Astrocyte of the spinal cord (primary cell): Measurements from ENCODE around the gene ZC3H18.

Experiments
- DNase-seq: peaks from one replicate; pipeline ENCODE4 v3.0.0; 2011; ENCODE audit warnings: low read depth, low spot score
- H3K4me3 ChIP-seq: 2 replicates; pipeline ENCODE4 v1.5.1; 2011; ENCODE audit warnings: low read depth, mild to moderate bottlenecking, low read length, moderate library complexity
- in situ Hi-C: cut with HindIII; loops from 2 replicates; pipeline ENCODE4 v1.10.0; 2017; ENCODE audit warnings: low sequenced_read_pairs
- TF ChIP-seq, protein P1 (sequence below): IDR thresholded peaks from 2 replicates; pipeline ENCODE4 v1.5.1; 2012; ENCODE audit warnings: low read depth, mild to moderate bottlenecking, low read length, inconsistent platforms

Gene ZC3H18

DNA sequence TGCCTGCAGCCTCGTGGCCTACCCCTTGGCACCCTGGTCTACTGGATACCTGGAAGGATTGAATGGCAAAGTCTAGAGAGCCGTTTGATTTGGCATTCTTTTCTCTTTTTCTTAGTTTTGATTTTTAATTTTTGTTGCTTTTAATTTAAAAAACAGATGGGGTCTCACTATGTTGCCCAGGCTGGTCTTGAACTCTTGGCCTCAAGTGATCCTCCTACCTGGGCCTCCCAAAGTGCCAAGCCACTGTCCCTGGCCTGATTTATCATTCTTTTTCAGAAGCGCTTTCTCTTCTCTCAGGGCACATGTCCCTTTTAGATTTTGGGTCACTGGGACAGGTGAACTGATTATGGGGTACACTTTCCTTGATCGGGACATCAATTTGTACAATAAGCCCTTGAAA, 10.8 kb downstream of the ZC3H18 start:
- H3K4me3 ChIP-seq, result no peak overlapping the region
- DNase-seq, result no peak
- TF ChIP-seq, protein P1, sequence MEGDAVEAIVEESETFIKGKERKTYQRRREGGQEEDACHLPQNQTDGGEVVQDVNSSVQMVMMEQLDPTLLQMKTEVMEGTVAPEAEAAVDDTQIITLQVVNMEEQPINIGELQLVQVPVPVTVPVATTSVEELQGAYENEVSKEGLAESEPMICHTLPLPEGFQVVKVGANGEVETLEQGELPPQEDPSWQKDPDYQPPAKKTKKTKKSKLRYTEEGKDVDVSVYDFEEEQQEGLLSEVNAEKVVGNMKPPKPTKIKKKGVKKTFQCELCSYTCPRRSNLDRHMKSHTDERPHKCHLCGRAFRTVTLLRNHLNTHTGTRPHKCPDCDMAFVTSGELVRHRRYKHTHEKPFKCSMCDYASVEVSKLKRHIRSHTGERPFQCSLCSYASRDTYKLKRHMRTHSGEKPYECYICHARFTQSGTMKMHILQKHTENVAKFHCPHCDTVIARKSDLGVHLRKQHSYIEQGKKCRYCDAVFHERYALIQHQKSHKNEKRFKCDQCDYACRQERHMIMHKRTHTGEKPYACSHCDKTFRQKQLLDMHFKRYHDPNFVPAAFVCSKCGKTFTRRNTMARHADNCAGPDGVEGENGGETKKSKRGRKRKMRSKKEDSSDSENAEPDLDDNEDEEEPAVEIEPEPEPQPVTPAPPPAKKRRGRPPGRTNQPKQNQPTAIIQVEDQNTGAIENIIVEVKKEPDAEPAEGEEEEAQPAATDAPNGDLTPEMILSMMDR, result no peak
- in situ Hi-C loops, result no loop called here

DNA sequence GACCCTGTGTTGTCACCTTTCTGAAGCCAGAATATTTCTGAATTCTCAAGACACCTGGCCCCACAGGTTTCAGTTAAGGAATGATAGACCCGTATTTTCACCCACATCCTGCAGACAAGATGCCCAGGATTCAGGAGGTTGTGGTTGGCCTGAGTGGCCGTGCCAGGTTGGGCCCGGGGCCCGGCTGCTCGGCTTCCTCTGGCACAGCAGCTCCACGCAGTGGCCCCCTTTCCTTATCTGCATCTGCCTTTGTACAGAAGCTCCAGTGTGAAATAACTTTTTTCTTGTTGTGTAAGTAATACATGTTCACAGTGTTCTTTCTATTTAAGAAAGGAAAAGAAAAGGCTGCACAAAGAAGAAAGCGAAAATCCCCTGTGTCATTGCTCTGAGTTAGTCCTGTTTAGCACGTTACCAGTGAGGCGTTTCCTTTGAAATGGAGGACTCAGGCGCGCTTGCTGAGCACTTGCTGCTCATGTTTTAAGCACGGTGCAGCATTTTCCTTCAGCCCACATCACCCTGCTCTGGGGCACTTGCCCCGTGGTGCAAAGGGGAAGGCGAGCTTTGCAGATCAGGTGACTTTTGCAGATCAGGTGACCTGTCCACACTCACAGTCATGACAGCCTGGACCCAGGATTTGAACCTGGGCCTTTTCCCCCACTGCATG, 12.8 kb downstream of the ZC3H18 start:
- DNase-seq, result no peak
- no peak overlapping the region for H3K4me3 ChIP-seq
- in situ Hi-C loops, result no loop called here
- TF ChIP-seq, protein P1, result no peak

DNA sequence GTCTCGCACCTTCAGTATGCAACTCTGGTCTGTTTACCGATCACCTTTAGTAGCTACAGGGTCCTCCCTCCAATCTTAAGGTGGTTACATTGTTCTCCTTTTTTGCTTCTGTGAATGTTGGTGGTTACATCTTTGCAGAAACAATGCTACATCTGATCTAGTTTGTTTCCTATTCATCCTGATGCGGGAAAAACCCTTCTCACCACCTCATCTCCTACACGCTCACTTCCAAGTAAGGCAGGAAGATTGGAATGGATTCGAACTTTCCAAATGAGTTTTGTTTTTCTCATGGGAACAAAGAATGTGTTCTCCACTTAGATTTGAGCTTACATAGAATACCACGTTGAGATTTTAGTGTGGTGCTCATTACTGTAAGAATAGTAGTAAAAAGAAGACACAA, 14.5 kb downstream of the ZC3H18 start:
- DNase-seq, result no peak
- H3K4me3 ChIP-seq, result no peak overlapping the region
- in situ Hi-C loops, result no loop called here
- TF ChIP-seq, protein P1, result no peak

DNA sequence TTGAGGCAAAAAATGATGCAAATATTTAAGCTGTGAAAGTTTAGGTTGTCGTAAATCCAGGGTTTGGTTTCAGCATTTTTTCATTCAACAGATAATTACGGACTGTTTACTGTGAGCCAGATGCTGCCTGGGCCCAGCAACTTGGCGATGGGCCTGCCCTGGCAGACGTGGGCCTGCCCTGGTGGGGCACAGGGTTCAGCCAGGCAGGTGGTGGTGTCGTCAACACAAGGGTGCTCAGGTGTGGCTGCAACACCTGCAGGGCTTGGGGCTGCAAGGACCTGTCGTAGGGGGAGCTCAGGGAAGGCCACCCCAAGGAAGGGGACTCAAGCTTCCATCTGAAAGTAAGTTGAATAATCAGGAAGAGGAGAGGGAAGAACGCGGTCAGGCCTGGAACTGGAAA, 15.1 kb downstream of the ZC3H18 start:
- no peak overlapping the region for H3K4me3 ChIP-seq
- in situ Hi-C loops, result no loop called here
- no peak for DNase-seq
- TF ChIP-seq, protein P1, result no peak

DNA sequence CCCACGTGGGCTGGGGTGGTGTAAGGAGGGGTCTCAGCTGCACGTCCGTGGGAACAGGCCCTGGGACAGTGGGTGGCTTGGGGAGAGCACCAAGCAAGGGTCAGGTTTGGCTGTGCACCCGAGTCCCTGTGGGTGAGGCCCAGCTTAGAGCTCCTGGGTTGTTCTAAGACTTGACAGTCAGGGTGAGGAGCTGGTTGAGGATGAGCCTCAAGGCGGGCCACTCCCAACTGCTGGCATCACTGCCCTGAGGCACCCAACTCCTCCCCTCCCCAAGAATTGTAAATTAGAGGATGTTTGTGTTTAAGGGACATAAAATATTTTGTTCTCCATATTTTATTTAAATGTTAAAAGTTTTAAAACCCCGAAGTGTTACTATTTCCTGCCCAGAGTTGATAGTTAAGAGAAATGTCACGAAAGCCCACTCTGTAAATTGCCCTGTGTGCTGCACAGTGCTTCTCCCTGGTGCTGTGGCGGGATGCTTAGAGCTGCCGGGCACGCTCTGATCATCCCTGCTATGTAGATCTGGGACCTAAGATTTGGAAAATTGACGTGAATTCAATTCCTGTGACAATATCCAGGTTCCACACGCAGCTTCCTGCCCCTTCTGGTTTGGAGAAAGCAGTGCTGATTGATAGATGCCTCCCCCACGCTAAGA, 15.9 kb downstream of the ZC3H18 start:
- TF ChIP-seq, protein P1, result no peak

DNA sequence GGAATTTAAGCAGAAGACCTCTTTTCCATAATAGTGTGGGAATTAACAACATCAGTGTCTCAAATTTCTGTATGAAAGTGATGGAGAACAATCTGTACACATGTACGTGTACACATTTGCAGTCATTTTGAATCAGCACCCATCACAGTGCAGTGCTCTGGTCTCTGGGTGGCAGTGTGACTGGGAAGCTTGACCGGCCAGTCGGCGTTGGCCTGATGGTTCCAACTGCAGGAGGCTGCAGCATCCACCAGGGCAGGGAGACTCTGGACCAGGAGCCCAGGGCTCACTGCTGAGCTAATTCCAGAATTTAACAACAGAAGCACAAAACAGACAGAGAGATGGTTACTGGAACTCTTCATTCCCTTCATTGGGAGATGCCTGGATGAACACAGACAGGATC, 17.9 kb downstream of the ZC3H18 start:
- no peak for DNase-seq
- H3K4me3 ChIP-seq, result no peak overlapping the region
- TF ChIP-seq, protein P1, result no peak
- in situ Hi-C loops, result no loop called here

More for the DNA sequence above, 15.9 kb downstream of the ZC3H18 start:
- H3K4me3 ChIP-seq, result no peak overlapping the region
- in situ Hi-C loops, result no loop called here
- DNase-seq, result no peak
